Measurements from ENCODE around the gene TACR3.
"Not testable (repeated sequence)": the region's sequence is repeated elsewhere in the genome, so short reads cannot be mapped to it uniquely, and the experiment has no call there.

Gene TACR3

DNA sequence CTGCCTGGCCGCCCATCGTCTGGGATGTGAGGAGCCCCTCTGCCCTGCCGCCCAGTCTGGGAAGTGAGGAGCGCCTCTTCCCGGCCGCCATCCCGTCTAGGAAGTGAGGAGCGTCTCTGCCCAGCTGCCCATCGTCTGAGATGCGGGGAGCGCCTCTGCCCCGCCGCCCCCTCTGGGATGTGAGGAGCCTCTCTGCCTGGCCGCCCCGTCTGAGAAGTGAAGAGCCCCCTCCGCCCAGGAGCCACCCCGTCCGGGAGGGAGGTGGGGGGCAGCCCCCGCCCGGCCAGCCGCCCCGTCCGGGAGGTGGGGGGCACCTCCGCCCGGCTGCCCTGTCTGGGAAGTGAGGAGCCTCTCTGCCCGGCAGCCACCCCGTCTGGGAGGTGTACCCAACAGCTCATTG lies 3.4 kb upstream of the TACR3 start:
- not testable (repeated sequence) for H3K79me2 ChIP-seq (ENCODE audit: control insufficient read depth, insufficient read depth, low read length); H4K8ac ChIP-seq (ENCODE audit: low read depth, low read length); H3K36me3 ChIP-seq (ENCODE audit: control insufficient read depth, insufficient read depth, low read length); H3K4me1 ChIP-seq (ENCODE audit: control insufficient read depth, low read depth, low read length); H3K9ac ChIP-seq (ENCODE audit: low read length); H2BK5ac ChIP-seq (ENCODE audit: low read length); H3K27ac ChIP-seq (ENCODE audit: low read depth, low read length); DNase-seq; H3K4me3 ChIP-seq (ENCODE audit: low read length); H2BK15ac ChIP-seq (replicated peaks; ENCODE audit: low read depth); H2BK120ac ChIP-seq (ENCODE audit: low read depth, low read length); H3K18ac ChIP-seq (ENCODE audit: low read length); H2AK5ac ChIP-seq (ENCODE audit: low read length); H3K4ac ChIP-seq (ENCODE audit: low read depth, low read length); H3K56ac ChIP-seq (ENCODE audit: low read length); H4K5ac ChIP-seq (ENCODE audit: low read length); H3K4me2 ChIP-seq (ENCODE audit: low read length); H3K23ac ChIP-seq (ENCODE audit: low read length); H3K79me1 ChIP-seq (ENCODE audit: low read length); H3K27me3 ChIP-seq (ENCODE audit: insufficient read depth, low read length, poor library complexity)
- WGBS (ENCODE audit: extremely low coverage, insufficient coverage, low lambda C conversion rate), result no CpG with 5 or more reads among the region's 27 CpGs

DNA sequence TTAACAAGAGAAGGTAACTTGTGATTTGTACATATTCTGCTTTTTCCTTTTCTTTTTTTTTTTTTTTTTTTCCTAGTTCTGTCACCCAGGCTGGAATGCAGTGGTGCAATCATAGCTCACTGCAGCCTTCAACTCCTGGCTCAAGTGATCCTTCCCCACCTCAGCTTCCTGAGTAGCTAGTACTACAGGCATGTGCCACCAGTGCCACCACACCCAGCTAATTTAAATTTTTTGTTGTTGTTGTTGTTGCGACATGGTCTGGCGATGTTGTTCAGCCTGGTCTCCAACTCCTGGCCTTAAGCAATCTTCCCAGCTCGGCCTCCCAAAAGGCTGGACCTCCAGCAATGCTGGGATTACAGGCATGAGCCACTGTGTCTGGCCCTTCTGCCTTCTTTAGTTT lies 1.5 kb upstream of the TACR3 start:
- H3K4me2 ChIP-seq (ENCODE audit: low read length), result no peak overlapping the region
- no CpG with 5 or more reads among the region's 3 CpGs for WGBS (ENCODE audit: extremely low coverage, insufficient coverage, low lambda C conversion rate)
- no peak overlapping the region for H3K27ac ChIP-seq (ENCODE audit: low read depth, low read length)
- H3K36me3 ChIP-seq (ENCODE audit: control insufficient read depth, insufficient read depth, low read length), result no peaks in the 10 kb centered on the region
- no peak overlapping the region for H4K8ac ChIP-seq (ENCODE audit: low read depth, low read length)
- H2BK15ac ChIP-seq (replicated peaks; ENCODE audit: low read depth), result no peak overlapping the region
- no peak overlapping the region for H3K18ac ChIP-seq (ENCODE audit: low read length)
- H3K9ac ChIP-seq (ENCODE audit: low read length), result no peak overlapping the region
- H3K4me3 ChIP-seq (ENCODE audit: low read length), result no peak overlapping the region
- H3K79me2 ChIP-seq (ENCODE audit: control insufficient read depth, insufficient read depth, low read length), result no peaks in the 10 kb centered on the region
- DNase-seq, result peak; percentile 19
- no peak overlapping the region for H2BK5ac ChIP-seq (ENCODE audit: low read length)
- no peak overlapping the region for H3K23ac ChIP-seq (ENCODE audit: low read length)
- H3K27me3 ChIP-seq (ENCODE audit: insufficient read depth, low read length, poor library complexity), result no peaks in the 10 kb centered on the region
- H3K79me1 ChIP-seq (ENCODE audit: low read length), result no peaks in the 10 kb centered on the region
- no peak overlapping the region for H2AK5ac ChIP-seq (ENCODE audit: low read length)
- no peak overlapping the region for H2BK120ac ChIP-seq (ENCODE audit: low read depth, low read length)
- H4K5ac ChIP-seq (ENCODE audit: low read length), result no peak overlapping the region
- no peak overlapping the region for H3K56ac ChIP-seq (ENCODE audit: low read length)
- no peaks in the 10 kb centered on the region for H3K4me1 ChIP-seq (ENCODE audit: control insufficient read depth, low read depth, low read length)
- no peak overlapping the region for H3K4ac ChIP-seq (ENCODE audit: low read depth, low read length)

DNA sequence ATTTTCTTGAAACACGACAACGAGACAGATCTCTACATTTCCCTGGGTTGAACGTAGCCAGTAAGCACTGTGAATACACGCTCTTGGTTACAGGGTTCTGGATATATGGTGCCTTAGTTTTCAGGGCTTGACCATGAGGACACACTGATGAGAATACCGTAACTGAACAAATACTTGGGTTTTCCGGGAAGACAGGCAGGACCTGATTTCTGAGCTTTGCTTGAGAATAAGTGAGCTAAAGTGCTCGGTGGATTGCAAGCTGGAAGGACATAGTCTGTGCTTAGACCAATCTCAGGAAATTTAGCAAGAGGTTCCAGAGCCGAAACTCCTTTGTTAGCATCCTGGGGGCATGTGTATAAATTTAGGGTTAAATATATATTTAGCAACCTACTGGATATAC lies 876 bp upstream of the TACR3 start:
- Histone ChIP-seq H3K18ac (ENCODE audit: low read length) (no peak overlapping the region), H4K8ac (ENCODE audit: low read depth, low read length) (no peak overlapping the region), H3K4me1 (ENCODE audit: control insufficient read depth, low read depth, low read length) (no peaks in the 10 kb centered on the region), H3K36me3 (ENCODE audit: control insufficient read depth, insufficient read depth, low read length) (no peaks in the 10 kb centered on the region), H3K23ac (ENCODE audit: low read length) (no peak overlapping the region), H3K4me3 (ENCODE audit: low read length) (no peak overlapping the region), H3K79me2 (ENCODE audit: control insufficient read depth, insufficient read depth, low read length) (no peaks in the 10 kb centered on the region), H2BK120ac (ENCODE audit: low read depth, low read length) (no peak overlapping the region), H3K79me1 (ENCODE audit: low read length) (no peaks in the 10 kb centered on the region), H3K9ac (ENCODE audit: low read length) (no peak overlapping the region), H3K27me3 (ENCODE audit: insufficient read depth, low read length, poor library complexity) (no peaks in the 10 kb centered on the region), H2BK15ac (replicated peaks; ENCODE audit: low read depth) (no peak overlapping the region), H2AK5ac (ENCODE audit: low read length) (no peak overlapping the region), H4K5ac (ENCODE audit: low read length) (no peak overlapping the region), H3K4ac (ENCODE audit: low read depth, low read length) (no peak overlapping the region), H3K56ac (ENCODE audit: low read length) (no peak overlapping the region), H3K4me2 (ENCODE audit: low read length) (peak overlapping the region; percentile 79), H2BK5ac (ENCODE audit: low read length) (no peak overlapping the region), H3K27ac (ENCODE audit: low read depth, low read length) (no peak overlapping the region)
- no peak for DNase-seq
- no CpG with 5 or more reads among the region's 8 CpGs for WGBS (ENCODE audit: extremely low coverage, insufficient coverage, low lambda C conversion rate)

DNA sequence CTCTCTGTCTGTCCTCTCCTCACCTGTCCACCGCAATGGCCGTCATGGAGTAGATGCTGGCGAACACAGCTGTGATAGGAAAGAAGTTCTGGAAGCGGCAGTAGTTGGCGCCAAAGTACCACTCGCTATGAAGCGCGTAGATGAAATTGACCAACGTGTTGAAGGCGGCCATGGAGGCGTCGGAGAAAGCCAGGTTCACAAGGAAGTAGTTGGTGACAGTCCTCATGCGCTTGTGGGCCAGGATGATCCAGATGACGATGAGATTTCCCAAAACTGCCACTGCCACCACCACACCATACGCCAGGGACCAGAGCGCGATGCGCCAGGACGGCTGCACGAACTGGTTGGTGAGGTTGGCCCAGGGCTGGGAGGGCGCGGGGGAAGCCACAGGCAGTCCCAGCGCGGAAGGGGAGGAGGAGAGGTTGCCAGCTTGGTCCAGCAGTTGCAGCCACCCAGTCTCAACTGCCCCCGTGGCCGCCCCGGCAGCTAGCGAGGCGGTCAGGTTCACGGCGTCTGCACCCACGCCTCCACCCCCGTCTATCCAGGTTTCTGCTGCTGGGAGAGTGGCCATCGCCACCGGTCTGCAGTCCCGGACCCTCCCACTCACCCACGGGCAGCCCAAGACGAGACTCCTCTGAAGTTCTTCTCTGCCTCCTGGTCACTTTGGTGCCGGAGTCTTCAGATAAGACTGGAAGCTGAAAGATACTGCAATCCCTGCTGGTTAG lies 518 bp downstream of the TACR3 start:
- Histone ChIP-seq H3K9ac (ENCODE audit: low read length) (peak overlapping the region; percentile 69), H3K4ac (ENCODE audit: low read depth, low read length) (no peak overlapping the region), H3K4me1 (ENCODE audit: control insufficient read depth, low read depth, low read length) (no peaks in the 10 kb centered on the region), H3K79me1 (ENCODE audit: low read length) (no peaks in the 10 kb centered on the region), H2AK5ac (ENCODE audit: low read length) (no peak overlapping the region), H2BK5ac (ENCODE audit: low read length) (no peak overlapping the region), H3K36me3 (ENCODE audit: control insufficient read depth, insufficient read depth, low read length) (no peaks in the 10 kb centered on the region), H4K8ac (ENCODE audit: low read depth, low read length) (no peak overlapping the region), H3K18ac (ENCODE audit: low read length) (no peak overlapping the region), H4K5ac (ENCODE audit: low read length) (no peak overlapping the region), H3K27me3 (ENCODE audit: insufficient read depth, low read length, poor library complexity) (no peaks in the 10 kb centered on the region), H3K4me3 (ENCODE audit: low read length) (peak overlapping the region; percentile 61), H2BK120ac (ENCODE audit: low read depth, low read length) (no peak overlapping the region), H3K4me2 (ENCODE audit: low read length) (peak overlapping the region; percentile 79), H3K27ac (ENCODE audit: low read depth, low read length) (no peak overlapping the region), H3K56ac (ENCODE audit: low read length) (peak overlapping the region; percentile 86), H3K23ac (ENCODE audit: low read length) (no peak overlapping the region), H3K79me2 (ENCODE audit: control insufficient read depth, insufficient read depth, low read length) (no peaks in the 10 kb centered on the region), H2BK15ac (replicated peaks; ENCODE audit: low read depth) (no peak overlapping the region)
- DNase-seq, result peak; percentile 82
- WGBS (ENCODE audit: extremely low coverage, insufficient coverage, low lambda C conversion rate), result no CpG with 5 or more reads among the region's 39 CpGs

DNA sequence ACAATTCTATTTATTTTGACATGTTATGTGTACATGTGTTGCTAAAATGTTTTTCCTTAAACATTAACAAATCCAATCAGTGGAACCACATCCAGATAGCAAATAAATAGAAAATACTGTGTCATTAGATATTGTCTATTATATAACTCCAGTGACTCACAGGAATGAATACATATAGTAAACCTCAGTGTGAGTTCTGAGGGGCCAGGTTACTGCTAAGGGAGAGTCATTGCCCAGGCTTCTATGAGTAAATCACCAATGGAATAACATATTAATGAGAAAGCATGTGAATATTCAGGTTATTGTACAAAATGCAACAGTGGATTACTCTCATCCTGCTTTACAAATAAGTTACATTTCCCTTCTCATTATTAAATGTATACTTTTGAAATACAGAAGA lies 27.2 kb downstream of the TACR3 start:
- no peak overlapping the region for H3K9ac ChIP-seq (ENCODE audit: low read length)
- no peak overlapping the region for H4K8ac ChIP-seq (ENCODE audit: low read depth, low read length)
- no peaks in the 10 kb centered on the region for H3K4me1 ChIP-seq (ENCODE audit: control insufficient read depth, low read depth, low read length)
- DNase-seq, result no peak
- H3K36me3 ChIP-seq (ENCODE audit: control insufficient read depth, insufficient read depth, low read length), result no peaks in the 10 kb centered on the region
- H3K23ac ChIP-seq (ENCODE audit: low read length), result no peak overlapping the region
- no peak overlapping the region for H3K4me2 ChIP-seq (ENCODE audit: low read length)
- no peak overlapping the region for H3K27ac ChIP-seq (ENCODE audit: low read depth, low read length)
- H3K27me3 ChIP-seq (ENCODE audit: insufficient read depth, low read length, poor library complexity), result no peaks in the 10 kb centered on the region
- H3K18ac ChIP-seq (ENCODE audit: low read length), result no peak overlapping the region
- H2AK5ac ChIP-seq (ENCODE audit: low read length), result no peak overlapping the region
- no peak overlapping the region for H3K4ac ChIP-seq (ENCODE audit: low read depth, low read length)
- no peak overlapping the region for H2BK5ac ChIP-seq (ENCODE audit: low read length)
- H2BK15ac ChIP-seq (replicated peaks; ENCODE audit: low read depth), result no peak overlapping the region
- H3K56ac ChIP-seq (ENCODE audit: low read length), result no peak overlapping the region
- H3K79me2 ChIP-seq (ENCODE audit: control insufficient read depth, insufficient read depth, low read length), result no peaks in the 10 kb centered on the region
- H2BK120ac ChIP-seq (ENCODE audit: low read depth, low read length), result no peak overlapping the region
- no peak overlapping the region for H3K4me3 ChIP-seq (ENCODE audit: low read length)
- H3K79me1 ChIP-seq (ENCODE audit: low read length), result no peaks in the 10 kb centered on the region
- no peak overlapping the region for H4K5ac ChIP-seq (ENCODE audit: low read length)

DNA sequence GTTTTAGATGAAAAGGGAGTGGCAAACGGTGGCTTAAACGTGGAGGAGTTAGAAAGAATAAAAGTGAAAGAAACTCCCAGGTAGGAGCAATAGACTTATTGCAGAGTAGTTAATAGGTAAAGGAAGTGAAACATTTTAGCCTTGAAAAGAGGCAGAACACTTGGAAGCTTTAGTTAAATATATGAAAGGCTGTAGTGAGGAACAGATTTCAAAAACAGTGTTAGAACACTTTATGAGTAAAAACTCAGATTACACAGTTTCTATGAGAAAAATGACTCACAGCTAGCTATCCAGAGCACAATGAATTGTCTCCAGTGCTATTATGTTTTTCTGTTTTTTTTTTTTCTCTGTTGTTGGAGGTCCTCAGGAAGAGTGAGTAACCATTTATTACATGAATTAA lies 45.8 kb downstream of the TACR3 start:
- no peak overlapping the region for H4K5ac ChIP-seq (ENCODE audit: low read length)
- DNase-seq, result no peak
- 100% methylated on average over 2 of the region's 2 CpGs for WGBS (ENCODE audit: extremely low coverage, insufficient coverage, low lambda C conversion rate)
- no peak overlapping the region for H3K18ac ChIP-seq (ENCODE audit: low read length)
- H2AK5ac ChIP-seq (ENCODE audit: low read length), result no peak overlapping the region
- H3K4ac ChIP-seq (ENCODE audit: low read depth, low read length), result no peak overlapping the region
- no peaks in the 10 kb centered on the region for H3K36me3 ChIP-seq (ENCODE audit: control insufficient read depth, insufficient read depth, low read length)
- H3K27ac ChIP-seq (ENCODE audit: low read depth, low read length), result no peak overlapping the region
- no peak overlapping the region for H3K56ac ChIP-seq (ENCODE audit: low read length)
- H2BK120ac ChIP-seq (ENCODE audit: low read depth, low read length), result no peak overlapping the region
- no peak overlapping the region for H3K23ac ChIP-seq (ENCODE audit: low read length)
- no peaks in the 10 kb centered on the region for H3K4me1 ChIP-seq (ENCODE audit: control insufficient read depth, low read depth, low read length)
- H3K79me2 ChIP-seq (ENCODE audit: control insufficient read depth, insufficient read depth, low read length), result no peaks in the 10 kb centered on the region
- no peak overlapping the region for H2BK15ac ChIP-seq (replicated peaks; ENCODE audit: low read depth)
- no peak overlapping the region for H3K9ac ChIP-seq (ENCODE audit: low read length)
- H3K27me3 ChIP-seq (ENCODE audit: insufficient read depth, low read length, poor library complexity), result no peaks in the 10 kb centered on the region
- H3K4me2 ChIP-seq (ENCODE audit: low read length), result no peak overlapping the region
- no peak overlapping the region for H3K4me3 ChIP-seq (ENCODE audit: low read length)
- no peak overlapping the region for H2BK5ac ChIP-seq (ENCODE audit: low read length)
- no peak overlapping the region for H4K8ac ChIP-seq (ENCODE audit: low read depth, low read length)
- no peaks in the 10 kb centered on the region for H3K79me1 ChIP-seq (ENCODE audit: low read length)
